Uterus (tissue), 4 donors: ENCODE measurements around the gene ATP8A2. TPM values are rescaled to one million over a fixed set of nuclear protein-coding genes. Genes with fewer than 3 reads are reported as not detected.
"Not testable (repeated sequence)": the region's sequence is repeated elsewhere in the genome, so short reads cannot be mapped to it uniquely, and the experiment has no call there.

Experiments used
- DNase-seq, 2 donors: peaks; one replicate each; pipeline ENCODE4 v3.0.0-alpha.2; 2019 to 2020
- H3K27ac ChIP-seq, 2 donors: fragments of 200-600 bp; sonication (generic); 1 replicate in 1 of 2; 2 replicates in 1 of 2; pipeline ENCODE4 v1.5.1; 2016 to 2018
- H3K27me3 ChIP-seq, 2 donors: fragments of 200-600 bp; sonication (generic); one replicate each; pipeline ENCODE4 v1.5.1; 2018 to 2019; ENCODE audit warnings: control low read depth in 1 of 2
- H3K36me3 ChIP-seq, 2 donors: fragments of 200-600 bp; sonication (generic); one replicate each; pipeline ENCODE4 v1.5.1; 2019; ENCODE audit warnings: control low read depth in 1 of 2
- H3K4me1 ChIP-seq, 2 donors: fragments of 200-600 bp; sonication (generic); one replicate each; pipeline ENCODE4 v1.5.1; 2018 to 2019; ENCODE audit warnings: control low read depth in 1 of 2
- H3K4me3 ChIP-seq, 2 donors: fragments of 200-600 bp; sonication (generic); 1 replicate in 1 of 2; 2 replicates in 1 of 2; pipeline ENCODE4 v1.5.1; 2018 to 2019; ENCODE audit warnings: mild to moderate bottlenecking in 1 of 2
- H3K9me3 ChIP-seq, 2 donors: fragments of 200-600 bp; sonication (generic); one replicate each; pipeline ENCODE4 v1.5.1; 2019; ENCODE audit warnings: control low read depth in 1 of 2
- CTCF ChIP-seq, 4 experiments: fragments of 200-600 bp in 2 of 4; fragments of 450-650 bp in 2 of 4; sonication (generic) in 2 of 4; IDR thresholded peaks; one replicate each; pipeline ENCODE4 v1.5.1; 2016 to 2019; ENCODE audit warnings: antibody characterized with exemption in 4 of 4, mild to moderate bottlenecking in 2 of 4, moderate library complexity in 1 of 4
- POLR2A ChIP-seq, 2 donors: fragments of 450-650 bp; IDR thresholded peaks; one replicate each; pipeline ENCODE4 v1.6.1; 2016; ENCODE audit warnings: antibody characterized with exemption in 2 of 2, mild to moderate bottlenecking in 1 of 2, moderate library complexity in 1 of 2
- intact Hi-C: fragments of 100-400 bp; cut with DNase I; formaldehyde crosslinking; loops from one replicate; pipeline ENCODE4 v1.15.1; 2023; ENCODE audit warnings: low total_unique reads
- total RNA-seq, 4 donors: library from RNA; depleted of rRNA in 3 of 4; stranded (reverse); fragments of >200 nt in 3 of 4; gene quantifications; one replicate each; pipeline versions ENCODE4 v1.1.0 to v1.2.4, GENCODE V29; 2014 to 2023
- donor health status: DM: yes; HTN: yes; CAD: no.

ATP8A2 gene
- total RNA-seq, 4 donors from 2014 or later = 0.64 to 21.4 TPM; not detected in 2

GRCh38 chr13:25353344-25353743 lies 18.4 kb upstream of the ATP8A2 start:
- DNase-seq = no peak
- H3K4me1 ChIP-seq = no peaks in the 10 kb centered on the region
- H3K36me3 ChIP-seq = no peaks in the 10 kb centered on the region
- no peak overlapping the region for H3K27ac ChIP-seq
- no peaks in the 10 kb centered on the region for H3K9me3 ChIP-seq
- TF ChIP-seq CTCF (IDR thresholded peaks at IDR 0.05) (no peak), POLR2A (IDR thresholded peaks at IDR 0.05) (no peak)
- intact Hi-C loops = no loop called here
- H3K27me3 ChIP-seq = no peaks in the 10 kb centered on the region
- H3K4me3 ChIP-seq = no peak overlapping the region

DNA sequence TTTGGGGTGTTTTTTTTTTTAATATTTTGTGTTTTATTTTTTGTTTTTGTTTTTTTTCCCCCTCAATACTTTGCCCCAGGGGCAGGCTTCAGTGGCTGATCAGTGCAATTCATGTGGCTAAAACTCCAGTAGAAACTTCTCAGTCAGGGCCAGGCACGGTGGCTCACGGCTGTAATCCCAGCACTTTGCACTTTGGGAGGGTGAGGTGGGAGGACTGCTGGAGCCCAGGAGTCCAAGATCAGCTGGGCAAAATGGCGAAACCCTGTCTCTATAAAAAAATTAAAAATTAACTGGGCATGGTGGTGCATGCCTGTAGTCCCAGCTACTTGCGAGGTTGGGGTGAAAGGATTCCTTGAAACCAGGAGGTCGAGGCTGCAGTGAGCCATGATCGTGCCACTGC lies 17.4 kb upstream of the ATP8A2 start:
- Histone ChIP-seq H3K27ac (no peak overlapping the region), H3K4me3 (no peak overlapping the region), H3K36me3 (no peaks in the 10 kb centered on the region), H3K27me3 (no peaks in the 10 kb centered on the region), H3K4me1 (no peaks in the 10 kb centered on the region), H3K9me3 (no peaks in the 10 kb centered on the region)
- intact Hi-C loops = no loop called here
- TF ChIP-seq POLR2A (IDR thresholded peaks at IDR 0.05) (no peak), CTCF (IDR thresholded peaks at IDR 0.05) (no peak)
- no peak for DNase-seq

DNA sequence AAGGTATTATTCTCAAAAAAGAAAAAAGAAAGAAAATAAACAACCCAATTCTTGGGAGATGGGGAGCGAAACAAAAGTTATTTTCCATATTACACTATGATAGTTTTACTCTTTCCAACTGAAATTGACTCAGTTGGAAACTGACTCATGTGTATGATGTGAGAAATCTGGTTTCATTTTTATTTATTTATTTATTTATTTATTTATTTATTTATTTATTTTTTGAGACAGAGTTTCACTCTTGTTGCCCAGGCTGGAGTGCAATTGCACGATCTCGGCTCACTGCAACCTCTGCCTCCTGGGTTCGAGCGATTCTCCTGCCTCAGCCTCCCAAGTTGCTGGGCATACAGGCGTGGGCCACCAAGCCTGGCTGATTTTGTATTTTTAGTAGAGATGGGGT lies 11.3 kb upstream of the ATP8A2 start:
- H3K4me1 ChIP-seq, H3K9me3 ChIP-seq, H3K4me3 ChIP-seq, intact Hi-C loops, H3K27ac ChIP-seq, H3K36me3 ChIP-seq, DNase-seq, H3K27me3 ChIP-seq: not testable (repeated sequence)

GRCh38 chr13:25365720-25366235 lies 6.0 kb upstream of the ATP8A2 start:
- DNase-seq = no peak
- no peaks in the 10 kb centered on the region for H3K9me3 ChIP-seq
- H3K4me1 ChIP-seq = no peaks in the 10 kb centered on the region
- TF ChIP-seq CTCF (IDR thresholded peaks at IDR 0.05) (no peak), POLR2A (IDR thresholded peaks at IDR 0.05) (no peak)
- intact Hi-C loops = no loop called here
- H3K27me3 ChIP-seq = no peaks in the 10 kb centered on the region
- no peaks in the 10 kb centered on the region for H3K36me3 ChIP-seq
- H3K4me3 ChIP-seq = no peak overlapping the region
- H3K27ac ChIP-seq = no peak overlapping the region

DNA sequence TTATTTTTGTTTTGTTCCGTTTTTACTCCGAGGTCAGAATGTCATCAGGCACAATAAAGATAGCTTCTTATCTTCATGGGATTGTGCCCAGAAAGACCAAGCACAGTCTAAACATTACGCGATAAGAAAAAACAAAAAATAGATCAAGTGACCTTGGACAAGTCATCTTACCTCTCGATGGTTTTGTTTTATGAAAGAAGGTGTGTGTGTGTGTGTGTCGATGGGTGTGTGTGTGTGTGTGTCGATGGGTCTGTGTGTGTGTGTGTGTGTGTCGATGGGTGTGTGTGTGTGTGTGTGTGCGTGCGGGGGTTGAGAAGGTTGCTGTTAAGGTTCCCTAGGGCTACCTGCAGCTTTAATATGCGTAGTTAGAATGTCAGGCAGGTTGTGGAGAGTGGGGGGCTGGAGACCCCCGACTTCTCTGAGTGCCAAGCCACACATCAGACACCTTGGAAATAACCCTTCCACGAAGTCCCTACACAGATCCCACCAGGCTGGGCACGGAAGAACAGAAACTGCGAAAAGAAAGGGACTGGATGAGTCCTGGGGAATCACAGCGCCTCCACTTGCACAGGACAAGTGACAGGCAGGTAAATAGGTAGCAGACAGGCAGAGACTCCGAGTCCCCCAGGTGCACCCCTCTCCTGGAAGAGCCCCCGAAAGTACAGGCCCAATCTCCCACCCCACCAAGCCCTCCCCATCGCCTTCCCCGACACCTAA lies 458 bp upstream of the ATP8A2 start:
- no peak overlapping the region for H3K27ac ChIP-seq
- TF ChIP-seq CTCF (IDR thresholded peaks at IDR 0.05) (no peak), POLR2A (IDR thresholded peaks at IDR 0.05) (no peak)
- no peak for DNase-seq
- no peaks in the 10 kb centered on the region for H3K9me3 ChIP-seq
- intact Hi-C loops = no loop called here
- H3K4me3 ChIP-seq = no peak overlapping the region
- peaks cover 0 to 9% of the 10 kb centered on the region in 2 donors for H3K4me1 ChIP-seq
- peaks cover 0 to 4% of the 10 kb centered on the region in 2 donors for H3K27me3 ChIP-seq
- no peaks in the 10 kb centered on the region for H3K36me3 ChIP-seq
